ENCODE results near the gene LRRC26. TPM values are rescaled to one million over a fixed set of nuclear protein-coding genes. Genes with fewer than 3 reads are reported as not detected.

Gene LRRC26
- total RNA-seq, 2 donors from 2014 or later = 1.3 TPM; not detected in 1

- H3K36me3 ChIP-seq (replicated peaks in 1 of 2; ENCODE audit: insufficient read depth in 1 of 2, low read depth in 2 of 2) = peaks cover 25 to 40% of the 10 kb centered on the region in 2 donors
- 92 to 94% methylated on average over 18 to 22 of the region's 22 CpGs for WGBS, 2 donors
- ATAC-seq = no peak
- H3K9me3 ChIP-seq = no peaks in the 10 kb centered on the region
- no peaks in the 10 kb centered on the region for H3K27me3 ChIP-seq
- no peak for TF ChIP-seq POLR2A (IDR thresholded peaks at IDR 0.05)
- TF ChIP-seq, protein P1, sequence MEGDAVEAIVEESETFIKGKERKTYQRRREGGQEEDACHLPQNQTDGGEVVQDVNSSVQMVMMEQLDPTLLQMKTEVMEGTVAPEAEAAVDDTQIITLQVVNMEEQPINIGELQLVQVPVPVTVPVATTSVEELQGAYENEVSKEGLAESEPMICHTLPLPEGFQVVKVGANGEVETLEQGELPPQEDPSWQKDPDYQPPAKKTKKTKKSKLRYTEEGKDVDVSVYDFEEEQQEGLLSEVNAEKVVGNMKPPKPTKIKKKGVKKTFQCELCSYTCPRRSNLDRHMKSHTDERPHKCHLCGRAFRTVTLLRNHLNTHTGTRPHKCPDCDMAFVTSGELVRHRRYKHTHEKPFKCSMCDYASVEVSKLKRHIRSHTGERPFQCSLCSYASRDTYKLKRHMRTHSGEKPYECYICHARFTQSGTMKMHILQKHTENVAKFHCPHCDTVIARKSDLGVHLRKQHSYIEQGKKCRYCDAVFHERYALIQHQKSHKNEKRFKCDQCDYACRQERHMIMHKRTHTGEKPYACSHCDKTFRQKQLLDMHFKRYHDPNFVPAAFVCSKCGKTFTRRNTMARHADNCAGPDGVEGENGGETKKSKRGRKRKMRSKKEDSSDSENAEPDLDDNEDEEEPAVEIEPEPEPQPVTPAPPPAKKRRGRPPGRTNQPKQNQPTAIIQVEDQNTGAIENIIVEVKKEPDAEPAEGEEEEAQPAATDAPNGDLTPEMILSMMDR (IDR thresholded peaks at IDR 0.05) = no peak
- peaks cover 13% of the 10 kb centered on the region for H3K4me1 ChIP-seq
- no peak overlapping the region for H3K27ac ChIP-seq
- H3K4me3 ChIP-seq = no peak overlapping the region
- no peak for DNase-seq
- intact Hi-C loops (cut with DNase I) = loop anchor here (5.0 kb wide), 1 partner anchor 49 kb away; no protein-coding TSS in a partner anchor
These were observed 11.8 kb upstream of the LRRC26 start for GRCh38 chr9:137181680-137182079.

GRCh38 chr9:137180491-137180890 lies 10.6 kb upstream of the LRRC26 start:
- Histone ChIP-seq H3K27ac (no peak overlapping the region), H3K4me3 (no peak overlapping the region), H3K9me3 (no peaks in the 10 kb centered on the region), H3K36me3 (replicated peaks in 1 of 2; ENCODE audit: insufficient read depth in 1 of 2, low read depth in 2 of 2) (peaks cover 25 to 40% of the 10 kb centered on the region in 2 donors), H3K27me3 (no peaks in the 10 kb centered on the region), H3K4me1 (peaks cover under 1% of the 10 kb centered on the region)
- TF ChIP-seq POLR2A (IDR thresholded peaks at IDR 0.05) = no peak
- TF ChIP-seq, protein P1 (IDR thresholded peaks at IDR 0.05) = no peak
- no peak for ATAC-seq
- 90 to 100% methylated on average over 3 to 18 of the region's 20 CpGs for WGBS, 2 donors
- no peak for DNase-seq
- intact Hi-C loops (cut with DNase I) = loop anchor here (5.0 kb wide), 1 partner anchor 48 kb away; no protein-coding TSS in a partner anchor

GRCh38 chr9:137179761-137180160 lies 9.9 kb upstream of the LRRC26 start:
- Histone ChIP-seq H3K4me1 (no peaks in the 10 kb centered on the region), H3K9me3 (no peaks in the 10 kb centered on the region), H3K36me3 (replicated peaks in 1 of 2; ENCODE audit: insufficient read depth in 1 of 2, low read depth in 2 of 2) (peaks cover 25 to 39% of the 10 kb centered on the region in 2 donors), H3K27me3 (no peaks in the 10 kb centered on the region), H3K4me3 (no peak overlapping the region), H3K27ac (no peak overlapping the region)
- DNase-seq (no peak), ATAC-seq (no peak)
- 95 to 97% methylated on average over 9 to 17 of the region's 17 CpGs for WGBS, 2 donors
- intact Hi-C loops (cut with DNase I) = loop anchor here (5.0 kb wide), 1 partner anchor 47 kb away; no protein-coding TSS in a partner anchor
- TF ChIP-seq, protein P1 (IDR thresholded peaks at IDR 0.05) = no peak
- TF ChIP-seq POLR2A (IDR thresholded peaks at IDR 0.05) = no peak

- Histone ChIP-seq H3K9me3 (no peaks in the 10 kb centered on the region), H3K4me3 (no peak overlapping the region), H3K27ac (no peak overlapping the region), H3K36me3 (replicated peaks in 1 of 2; ENCODE audit: insufficient read depth in 1 of 2, low read depth in 2 of 2) (peaks cover 25 to 39% of the 10 kb centered on the region in 2 donors), H3K27me3 (no peaks in the 10 kb centered on the region), H3K4me1 (no peaks in the 10 kb centered on the region)
- no peak for DNase-seq
- WGBS, 2 donors = 85 to 90% methylated on average over 13 to 15 of the region's 19 CpGs
- TF ChIP-seq POLR2A (IDR thresholded peaks at IDR 0.05) = no peak
- TF ChIP-seq, protein P1 (IDR thresholded peaks at IDR 0.05) = no peak
- no peak for ATAC-seq
- intact Hi-C loops (cut with DNase I) = no loop called here
These were observed 9.2 kb upstream of the LRRC26 start for GRCh38 chr9:137178939-137179630.
